ENCODE data around the gene PLCB3.
"Not testable (repeated sequence)": the region's sequence is repeated elsewhere in the genome, so short reads cannot be mapped to it uniquely, and the experiment has no call there.

The PLCB3 gene

GRCh38 chr11:64235437-64236161 is 15.7 kb upstream of the PLCB3 start:
- ATAC-seq (no peak), DNase-seq (no peak)

- DNase-seq, result no peak
- no peak for ATAC-seq
Measured at GRCh38 chr11:64237484-64237951, 13.8 kb upstream of the PLCB3 start.

- DNase-seq, result no peak
- ATAC-seq, result no peak
Measured at GRCh38 chr11:64238076-64238475, 13.3 kb upstream of the PLCB3 start.

GRCh38 chr11:64238999-64239398 is 12.3 kb upstream of the PLCB3 start:
- DNase-seq (no peak), ATAC-seq (no peak)

- ATAC-seq (no peak), DNase-seq (no peak)
Measured at GRCh38 chr11:64239662-64240434, 11.5 kb upstream of the PLCB3 start.

GRCh38 chr11:64240435-64241240 is 10.7 kb upstream of the PLCB3 start, which contains the start of gene FKBP2:
Gene FKBP2 (plus strand): TSS chr11:64241095. CDS start chr11:64242388, 1,293 bp downstream.
- DNase-seq (peak; percentile 99), ATAC-seq (peak; percentile 66)

GRCh38 chr11:64241241-64241490 is 10.2 kb upstream of the PLCB3 start:
- DNase-seq (peak; percentile 100), ATAC-seq (peak; percentile 83)

- peak; percentile 2 for ATAC-seq
- peak; percentile 49 for DNase-seq
Measured at GRCh38 chr11:64241491-64242374, 9.6 kb upstream of the PLCB3 start.

- ATAC-seq, result no peak
Measured at GRCh38 chr11:64243236-64243854, 8.0 kb upstream of the PLCB3 start.

GRCh38 chr11:64244107-64244506 is 7.2 kb upstream of the PLCB3 start:
- no peak for ATAC-seq
- no peak for DNase-seq

More at GRCh38 chr11:64243236-64243854, 8.0 kb upstream of the PLCB3 start:
- DNase-seq, result no peak

GRCh38 chr11:64244966-64245365 is 6.4 kb upstream of the PLCB3 start:
- DNase-seq (no peak), ATAC-seq (no peak)

- DNase-seq, result no peak
Measured at GRCh38 chr11:64245401-64245796, 5.9 kb upstream of the PLCB3 start.

GRCh38 chr11:64245797-64246620 is 5.3 kb upstream of the PLCB3 start:
- DNase-seq (peak; percentile 84), ATAC-seq (peak; percentile 12)

More at GRCh38 chr11:64245401-64245796, 5.9 kb upstream of the PLCB3 start:
- ATAC-seq, result no peak

- not testable (repeated sequence) for ATAC-seq, DNase-seq
Measured at GRCh38 chr11:64246621-64246870, 4.8 kb upstream of the PLCB3 start.

GRCh38 chr11:64246871-64247728 is 4.2 kb upstream of the PLCB3 start, which contains the start of gene PPP1R14B:
Gene PPP1R14B (minus strand): TSS chr11:64246943. CDS start chr11:64246673, 270 bp downstream.
- ATAC-seq, result peak; percentile 54
- DNase-seq, result peak; percentile 90

- DNase-seq, result no peak
- no peak for ATAC-seq
Measured at GRCh38 chr11:64247729-64248531, 3.4 kb upstream of the PLCB3 start.

- no peak for DNase-seq
- no peak for ATAC-seq
Measured at GRCh38 chr11:64248578-64248977, 2.8 kb upstream of the PLCB3 start.

- DNase-seq (no peak), ATAC-seq (no peak)
Measured at GRCh38 chr11:64249038-64249437, 2.3 kb upstream of the PLCB3 start.
